Osteocyte (in vitro differentiated cells): ENCODE results near the gene DGKD. TPM values are rescaled to one million over a fixed set of nuclear protein-coding genes. Genes with fewer than 3 reads are reported as not detected.

Experiments used
- DNase-seq: peaks from one replicate; pipeline ENCODE4 v3.0.0; 2021; ENCODE audit warnings: mixed read lengths; ENCODE audit not compliant: unreplicated experiment; ENCODE audit errors: extremely low spot score
- H3K27ac Mint-ChIP-seq: one replicate; pipeline ENCODE4 v1.8.0; 2021; ENCODE audit warnings: mild to moderate bottlenecking, mixed read lengths; ENCODE audit not compliant: unreplicated experiment
- H3K27me3 Mint-ChIP-seq: one replicate; pipeline ENCODE4 v1.8.0; 2021; ENCODE audit warnings: mixed read lengths; ENCODE audit not compliant: unreplicated experiment
- H3K36me3 Mint-ChIP-seq: one replicate; pipeline ENCODE4 v1.8.0; 2021; ENCODE audit warnings: mixed read lengths; ENCODE audit not compliant: unreplicated experiment
- H3K4me1 Mint-ChIP-seq: one replicate; pipeline ENCODE4 v1.8.0; 2021; ENCODE audit warnings: mixed read lengths; ENCODE audit not compliant: unreplicated experiment
- H3K4me3 Mint-ChIP-seq: one replicate; pipeline ENCODE4 v1.8.0; 2021; ENCODE audit warnings: mild to moderate bottlenecking, moderate library complexity, mixed read lengths; ENCODE audit not compliant: unreplicated experiment
- H3K9me3 Mint-ChIP-seq: one replicate; pipeline ENCODE4 v1.8.0; 2021; ENCODE audit warnings: mixed read lengths; ENCODE audit not compliant: unreplicated experiment
- total RNA-seq: library from RNA; stranded (reverse); gene quantifications from 2 replicates; pipeline ENCODE4 v1.2.1, GENCODE V29; 2021
- TF ChIP-seq, protein P1 (sequence below): fragments of 200-600 bp; sonication (generic); IDR thresholded peaks from 2 replicates; pipeline ENCODE4 v1.5.0; 2021; ENCODE audit warnings: antibody characterized with exemption, mild to moderate bottlenecking, moderate library complexity

The DGKD gene
- total RNA-seq, 1 donor from 2014 or later, result 70.5 TPM

DNA sequence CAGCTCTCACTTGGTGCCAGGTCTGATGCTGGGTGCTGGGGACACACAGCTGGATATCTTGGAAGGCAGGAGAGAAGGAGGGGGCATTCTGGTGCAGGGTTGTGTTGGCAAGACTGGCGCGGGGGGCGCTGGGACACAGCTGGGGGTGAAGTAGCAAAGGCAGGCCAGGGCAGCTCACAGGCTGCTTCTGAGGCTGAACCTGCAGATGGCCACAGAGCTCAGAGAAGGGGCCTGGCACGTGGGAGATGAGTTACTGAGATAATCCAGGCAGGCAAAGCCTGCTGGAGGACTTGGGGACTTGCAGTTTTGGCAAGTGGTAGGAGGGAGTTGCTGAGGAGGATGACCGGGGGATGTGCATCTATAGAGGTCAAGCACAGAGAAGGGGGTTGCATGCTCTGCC lies 16.2 kb upstream of the DGKD start:
- H3K36me3 Mint-ChIP-seq, result no peaks in the 10 kb centered on the region
- H3K4me1 Mint-ChIP-seq, result no peaks in the 10 kb centered on the region
- DNase-seq, result no peak
- H3K27me3 Mint-ChIP-seq, result peaks cover 5% of the 10 kb centered on the region
- no peaks in the 10 kb centered on the region for H3K9me3 Mint-ChIP-seq
- TF ChIP-seq, protein P1, sequence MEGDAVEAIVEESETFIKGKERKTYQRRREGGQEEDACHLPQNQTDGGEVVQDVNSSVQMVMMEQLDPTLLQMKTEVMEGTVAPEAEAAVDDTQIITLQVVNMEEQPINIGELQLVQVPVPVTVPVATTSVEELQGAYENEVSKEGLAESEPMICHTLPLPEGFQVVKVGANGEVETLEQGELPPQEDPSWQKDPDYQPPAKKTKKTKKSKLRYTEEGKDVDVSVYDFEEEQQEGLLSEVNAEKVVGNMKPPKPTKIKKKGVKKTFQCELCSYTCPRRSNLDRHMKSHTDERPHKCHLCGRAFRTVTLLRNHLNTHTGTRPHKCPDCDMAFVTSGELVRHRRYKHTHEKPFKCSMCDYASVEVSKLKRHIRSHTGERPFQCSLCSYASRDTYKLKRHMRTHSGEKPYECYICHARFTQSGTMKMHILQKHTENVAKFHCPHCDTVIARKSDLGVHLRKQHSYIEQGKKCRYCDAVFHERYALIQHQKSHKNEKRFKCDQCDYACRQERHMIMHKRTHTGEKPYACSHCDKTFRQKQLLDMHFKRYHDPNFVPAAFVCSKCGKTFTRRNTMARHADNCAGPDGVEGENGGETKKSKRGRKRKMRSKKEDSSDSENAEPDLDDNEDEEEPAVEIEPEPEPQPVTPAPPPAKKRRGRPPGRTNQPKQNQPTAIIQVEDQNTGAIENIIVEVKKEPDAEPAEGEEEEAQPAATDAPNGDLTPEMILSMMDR, result no peak
- no peak overlapping the region for H3K4me3 Mint-ChIP-seq
- no peak overlapping the region for H3K27ac Mint-ChIP-seq

DNA sequence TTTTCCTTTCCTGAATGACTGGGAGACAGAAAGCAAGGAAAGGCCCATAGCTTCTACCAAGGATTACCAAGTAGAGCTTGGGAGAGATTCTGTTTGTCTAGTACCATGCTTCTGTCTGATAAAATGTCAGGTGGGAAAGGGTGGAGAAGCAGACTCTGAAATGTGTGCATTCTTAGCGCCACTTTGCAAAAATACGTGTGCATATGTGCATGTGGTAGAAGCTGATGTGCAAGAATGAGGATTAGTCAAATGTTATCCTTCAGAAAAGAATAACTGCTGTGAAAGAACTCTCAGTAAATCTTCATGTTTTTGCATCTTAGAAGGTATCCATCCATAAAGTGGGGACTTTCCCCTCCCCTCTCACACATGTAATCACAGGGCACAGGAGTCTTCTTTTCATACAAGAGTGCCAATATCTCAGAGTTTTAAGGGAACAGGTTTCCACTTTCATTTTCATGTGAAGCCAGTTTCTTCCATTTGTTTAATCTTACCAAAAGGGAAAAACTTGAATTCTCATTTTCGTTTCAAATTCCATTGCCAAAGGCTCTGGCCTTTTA lies 15.4 kb upstream of the DGKD start:
- no peak for DNase-seq
- no peak overlapping the region for H3K27ac Mint-ChIP-seq
- H3K36me3 Mint-ChIP-seq, result no peaks in the 10 kb centered on the region
- H3K9me3 Mint-ChIP-seq, result no peaks in the 10 kb centered on the region
- peaks cover 5% of the 10 kb centered on the region for H3K27me3 Mint-ChIP-seq
- TF ChIP-seq, protein P1, result no peak
- no peak overlapping the region for H3K4me3 Mint-ChIP-seq
- no peaks in the 10 kb centered on the region for H3K4me1 Mint-ChIP-seq

DNA sequence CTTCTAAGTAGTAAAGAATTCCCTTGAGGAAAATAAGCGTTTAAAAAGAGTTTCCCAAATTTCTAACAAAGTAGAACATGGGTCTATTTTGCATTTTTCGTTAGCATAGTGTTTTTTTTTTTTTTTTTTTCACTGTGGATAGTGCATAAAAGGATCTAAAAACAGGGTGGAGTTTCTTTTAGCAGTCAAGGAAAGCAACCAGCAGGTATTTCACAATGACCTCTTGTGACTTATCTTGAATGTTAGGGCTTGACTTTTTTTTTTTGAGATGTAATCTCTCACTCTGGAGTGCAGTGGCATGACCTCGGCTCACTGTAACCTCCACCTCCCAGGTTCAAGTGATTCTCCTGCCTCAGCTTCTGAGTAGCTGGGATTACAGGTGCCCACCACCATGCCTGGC lies 14.9 kb upstream of the DGKD start:
- Mint-ChIP-seq H3K36me3 (no peaks in the 10 kb centered on the region), H3K4me1 (no peaks in the 10 kb centered on the region), H3K4me3 (no peak overlapping the region), H3K9me3 (no peaks in the 10 kb centered on the region), H3K27ac (no peak overlapping the region), H3K27me3 (peaks cover 5% of the 10 kb centered on the region)
- TF ChIP-seq, protein P1, result no peak
- DNase-seq, result no peak

DNA sequence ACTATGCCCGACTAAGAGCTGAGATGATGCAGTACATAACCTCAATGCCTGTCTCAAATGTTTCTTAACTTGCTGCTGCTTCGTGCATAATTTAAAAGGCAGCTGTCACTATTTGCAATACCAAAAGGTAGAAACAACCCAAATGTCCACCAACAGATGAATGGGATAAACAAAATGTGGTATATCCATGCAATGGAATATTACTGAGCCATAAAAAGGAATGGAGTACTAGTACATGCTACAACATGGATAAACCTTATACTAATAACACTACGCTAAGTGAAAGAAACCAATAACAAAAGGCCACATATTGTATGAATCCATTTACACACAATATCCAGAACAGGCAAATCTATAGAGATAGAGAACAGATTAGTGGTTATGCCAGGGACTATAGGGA lies 13.0 kb upstream of the DGKD start:
- Mint-ChIP-seq H3K36me3 (no peaks in the 10 kb centered on the region), H3K4me3 (no peak overlapping the region), H3K9me3 (no peaks in the 10 kb centered on the region), H3K27me3 (peaks cover 5% of the 10 kb centered on the region), H3K4me1 (no peaks in the 10 kb centered on the region), H3K27ac (no peak overlapping the region)
- TF ChIP-seq, protein P1, result no peak
- no peak for DNase-seq

DNA sequence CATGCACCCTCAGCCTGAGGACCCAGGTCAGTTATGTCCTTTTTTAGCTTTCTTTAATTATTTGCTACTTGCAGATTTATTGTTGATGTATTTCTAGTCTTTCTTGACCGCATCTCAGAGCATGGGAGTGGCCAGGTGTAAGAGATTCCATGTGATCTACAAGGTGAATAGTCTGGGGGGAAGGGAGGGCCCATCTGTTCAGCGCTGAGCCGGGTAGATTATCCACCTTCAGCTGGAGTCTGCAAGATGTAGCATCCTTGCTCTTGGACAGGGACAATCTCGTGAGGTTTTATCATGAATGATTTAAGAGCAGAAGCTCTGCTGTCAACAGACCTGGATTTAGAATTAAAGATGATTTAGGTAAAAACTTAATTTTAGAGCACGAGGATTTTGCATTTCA lies 12.0 kb upstream of the DGKD start:
- Mint-ChIP-seq H3K4me1 (no peaks in the 10 kb centered on the region), H3K36me3 (no peaks in the 10 kb centered on the region), H3K9me3 (no peaks in the 10 kb centered on the region), H3K27me3 (peaks cover 3% of the 10 kb centered on the region), H3K27ac (no peak overlapping the region), H3K4me3 (no peak overlapping the region)
- TF ChIP-seq, protein P1, result no peak
- DNase-seq, result no peak
